Measurements from ENCODE around the gene FANCD2.
"Not testable (repeated sequence)": the region's sequence is repeated elsewhere in the genome, so short reads cannot be mapped to it uniquely, and the experiment has no call there.

The FANCD2 gene

GRCh38 chr3:10115326-10116137, 89.3 kb downstream of the FANCD2 start, which contains the start of gene BRK1:
Gene BRK1, plus strand, starts transcription at chr3:10115675. Its CDS starts 27 bp downstream, at chr3:10115702.
- peak; percentile 99 for DNase-seq

- DNase-seq, result peak; percentile 66
These were observed 89.9 kb downstream of the FANCD2 start for GRCh38 chr3:10116138-10116460.

GRCh38 chr3:10116928-10117327, 90.7 kb downstream of the FANCD2 start:
- DNase-seq, result no peak

- DNase-seq, result no peak
These were observed 93.1 kb downstream of the FANCD2 start for GRCh38 chr3:10119376-10119775.

GRCh38 chr3:10121064-10121463, 94.8 kb downstream of the FANCD2 start:
- DNase-seq, result no peak

GRCh38 chr3:10122724-10123123, 96.5 kb downstream of the FANCD2 start:
- no peak for DNase-seq

- not testable (repeated sequence) for DNase-seq
These were observed 109.6 kb downstream of the FANCD2 start for GRCh38 chr3:10135872-10136271.

GRCh38 chr3:10136426-10137005, 110.3 kb downstream of the FANCD2 start:
- no peak for DNase-seq

GRCh38 chr3:10137178-10137577, 110.9 kb downstream of the FANCD2 start:
- peak; percentile 87 for DNase-seq

- no peak for DNase-seq
These were observed 114.8 kb downstream of the FANCD2 start for GRCh38 chr3:10140996-10141546.

- DNase-seq, result no peak
These were observed 116.7 kb downstream of the FANCD2 start for GRCh38 chr3:10142707-10143560.

- DNase-seq, result no peak
These were observed 119.4 kb downstream of the FANCD2 start for GRCh38 chr3:10145685-10146084.

GRCh38 chr3:10149226-10149625, 123.0 kb downstream of the FANCD2 start:
- DNase-seq, result no peak

GRCh38 chr3:10150987-10151386, 124.8 kb downstream of the FANCD2 start:
- no peak for DNase-seq
